ENCODE measurements around the gene OVOL2. TPM values are rescaled to one million over a fixed set of nuclear protein-coding genes. Genes with fewer than 3 reads are reported as not detected.

Gene OVOL2
- total and polyA plus RNA-seq, 2 experiments from 2014 or later, result 11.2 to 11.5 TPM

- no peak for TF ChIP-seq ZNF462 (CRISPR knock-in tag; IDR thresholded peaks at IDR 0.05)
- no peak for TF ChIP-seq STAT1 (IDR thresholded peaks at IDR 0.05; ENCODE audit: unreplicated experiment)
- no peak for TF ChIP-seq REST (IDR thresholded peaks at IDR 0.05; ENCODE audit: unreplicated experiment)
Observed at GRCh38 chr20:18011482-18011881, 46.2 kb downstream of the OVOL2 start (continued).

GRCh38 chr20:18009116-18009515 lies 48.6 kb downstream of the OVOL2 start:
- H3K4me1 Mint-ChIP-seq, result peaks cover 15% of the 10 kb centered on the region; the same call in 2 of the 3 replicates
- H3K79me2 ChIP-seq (replicated peaks; ENCODE audit: insufficient read depth), result no peaks in the 10 kb centered on the region
- no peaks in the 10 kb centered on the region for H4K20me1 ChIP-seq (replicated peaks; ENCODE audit: insufficient read depth)
- no peak overlapping the region for H2AFZ ChIP-seq
- no peaks in the 10 kb centered on the region for H3K36me3 ChIP-seq (ENCODE audit: insufficient read depth)
- no peaks in the 10 kb centered on the region for H3K27me3 Mint-ChIP-seq (ENCODE audit: insufficient read depth, low read depth, poor library complexity)
- H3K4me1 ChIP-seq (ENCODE audit: insufficient read depth), result no peaks in the 10 kb centered on the region
- DNase-seq (ENCODE audit: low spot score) (no peak), ATAC-seq (no peak)
- no peak overlapping the region for H3K4me3 ChIP-seq
- no peak overlapping the region for H3K27ac ChIP-seq (ENCODE audit: low read depth)
- no peaks in the 10 kb centered on the region for H3K9me2 ChIP-seq (ENCODE audit: insufficient read depth)
- peaks cover 14% of the 10 kb centered on the region for H3K36me3 Mint-ChIP-seq (ENCODE audit: low read depth)
- no peaks in the 10 kb centered on the region for H3F3A ChIP-seq (replicated peaks; ENCODE audit: low read depth)
- no peaks in the 10 kb centered on the region for H3K27me3 ChIP-seq (ENCODE audit: insufficient read depth)
- peaks cover 9% of the 10 kb centered on the region for H3K9me3 Mint-ChIP-seq
- no peak overlapping the region for H3K4me3 Mint-ChIP-seq
- H3K27ac Mint-ChIP-seq, result no peak overlapping the region
- no peak overlapping the region for H3K4me2 ChIP-seq
- TF ChIP-seq ZNF114 (CRISPR knock-in tag; IDR thresholded peaks at IDR 0.05) (no peak), POLR2AphosphoS5 (IDR thresholded peaks at IDR 0.05; ENCODE audit: low read depth) (no peak), ZNF462 (CRISPR knock-in tag; IDR thresholded peaks at IDR 0.05) (no peak)
